MM.1S (cell line): ENCODE data around the gene ZFHX3.

Experiments
- CTCF ChIP-seq: fragments of 300-600 bp; sonication (generic); IDR thresholded peaks from 2 replicates; pipeline ENCODE4 v1.5.1; 2016; ENCODE audit warnings: antibody characterized with exemption, low read length, mixed read lengths
- EZH2 ChIP-seq: fragments of 300-600 bp; sonication (generic); optimal IDR thresholded peaks from 2 replicates; pipeline ENCODE3; 2017; ENCODE audit warnings: low read depth, mild to moderate bottlenecking, antibody characterized with exemption, low read length, mixed read lengths
- EZH2phosphoT487 ChIP-seq: fragments of 300-600 bp; sonication (generic); IDR thresholded peaks from 2 replicates; pipeline ENCODE4 v1.6.1; 2018; ENCODE audit warnings: antibody characterized with exemption, low read length

- TF ChIP-seq CTCF (no peak), EZH2 (no peak), EZH2phosphoT487 (no peak)
Measured at GRCh38 chr16:73051226-73051625, 3.3 kb upstream of the ZFHX3 start.
